Suprapubic skin (tissue), 3 donors: ENCODE results near the gene STX2.

Experiments used
- EP300 ChIP-seq: sonication (generic); formaldehyde crosslinking; IDR thresholded peaks from one replicate; pipeline ENCODE4 v1.6.1; 2017; ENCODE audit warnings: antibody characterized with exemption
- POLR2A ChIP-seq, 2 donors: fragments of 450-650 bp; IDR thresholded peaks; one replicate each; pipeline ENCODE4 v1.6.1; 2017; ENCODE audit warnings: antibody characterized with exemption in 2 of 2, mild to moderate bottlenecking in 2 of 2, moderate library complexity in 2 of 2
- TF ChIP-seq, protein P1 (sequence below), 2 donors: fragments of 200-600 bp in 1 of 2; fragments of 450-650 bp in 1 of 2; sonication (generic) in 1 of 2; IDR thresholded peaks; one replicate each; pipeline ENCODE4 v1.5.1; 2016 to 2019; ENCODE audit warnings: antibody characterized with exemption in 2 of 2, mild to moderate bottlenecking in 1 of 2, moderate library complexity in 1 of 2

DNA sequence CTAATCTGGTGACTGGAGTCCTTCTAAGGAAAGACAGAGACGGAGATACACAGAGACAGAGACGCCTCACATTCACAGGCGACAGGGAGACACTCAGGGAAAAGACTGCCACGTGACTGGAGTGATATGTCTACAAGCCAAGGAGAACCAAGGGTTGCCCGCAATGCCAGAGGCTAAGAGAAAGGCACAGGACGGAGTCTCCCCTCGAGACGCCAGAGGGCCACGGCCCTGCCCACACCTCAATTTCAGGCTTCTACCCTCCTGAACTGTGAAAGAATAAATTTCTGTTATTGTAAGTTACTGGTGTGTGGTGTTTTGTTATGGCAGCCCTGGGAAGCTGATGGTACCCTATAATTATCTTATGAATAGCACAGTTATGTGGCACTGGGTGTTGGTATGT, 21.3 kb upstream of the STX2 start:
- TF ChIP-seq, protein P1, sequence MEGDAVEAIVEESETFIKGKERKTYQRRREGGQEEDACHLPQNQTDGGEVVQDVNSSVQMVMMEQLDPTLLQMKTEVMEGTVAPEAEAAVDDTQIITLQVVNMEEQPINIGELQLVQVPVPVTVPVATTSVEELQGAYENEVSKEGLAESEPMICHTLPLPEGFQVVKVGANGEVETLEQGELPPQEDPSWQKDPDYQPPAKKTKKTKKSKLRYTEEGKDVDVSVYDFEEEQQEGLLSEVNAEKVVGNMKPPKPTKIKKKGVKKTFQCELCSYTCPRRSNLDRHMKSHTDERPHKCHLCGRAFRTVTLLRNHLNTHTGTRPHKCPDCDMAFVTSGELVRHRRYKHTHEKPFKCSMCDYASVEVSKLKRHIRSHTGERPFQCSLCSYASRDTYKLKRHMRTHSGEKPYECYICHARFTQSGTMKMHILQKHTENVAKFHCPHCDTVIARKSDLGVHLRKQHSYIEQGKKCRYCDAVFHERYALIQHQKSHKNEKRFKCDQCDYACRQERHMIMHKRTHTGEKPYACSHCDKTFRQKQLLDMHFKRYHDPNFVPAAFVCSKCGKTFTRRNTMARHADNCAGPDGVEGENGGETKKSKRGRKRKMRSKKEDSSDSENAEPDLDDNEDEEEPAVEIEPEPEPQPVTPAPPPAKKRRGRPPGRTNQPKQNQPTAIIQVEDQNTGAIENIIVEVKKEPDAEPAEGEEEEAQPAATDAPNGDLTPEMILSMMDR (IDR thresholded peaks at IDR 0.05) = no peak
- no peak for TF ChIP-seq POLR2A (IDR thresholded peaks at IDR 0.05)
- no peak for TF ChIP-seq EP300
